Measurements from ENCODE around the gene PRKRIP1.
"Not testable (repeated sequence)": the region's sequence is repeated elsewhere in the genome, so short reads cannot be mapped to it uniquely, and the experiment has no call there.

The PRKRIP1 gene

GRCh38 chr7:102387064-102387463, 9.1 kb upstream of the PRKRIP1 start:
- H3K36me3 ChIP-seq (ENCODE audit: insufficient read depth, low read depth, low read length), result peaks cover 18% of the 10 kb centered on the region
- no peaks in the 10 kb centered on the region for H3K27me3 ChIP-seq (ENCODE audit: insufficient read depth, low read length)
- no peak overlapping the region for H3K4me3 ChIP-seq (ENCODE audit: low read length)
- no peaks in the 10 kb centered on the region for H3K9me3 ChIP-seq (ENCODE audit: insufficient read depth, low read depth, low read length)
- H3K9ac ChIP-seq (ENCODE audit: low read depth, low read length), result no peak overlapping the region
- no peak overlapping the region for H3K27ac ChIP-seq (ENCODE audit: low read length)
- H3K4me1 ChIP-seq (ENCODE audit: insufficient read depth, low read length), result no peaks in the 10 kb centered on the region

GRCh38 chr7:102389810-102390209, 6.4 kb upstream of the PRKRIP1 start:
- Histone ChIP-seq H3K4me1 (ENCODE audit: insufficient read depth, low read length) (no peaks in the 10 kb centered on the region), H3K27me3 (ENCODE audit: insufficient read depth, low read length) (no peaks in the 10 kb centered on the region), H3K4me3 (ENCODE audit: low read length) (no peak overlapping the region), H3K36me3 (ENCODE audit: insufficient read depth, low read depth, low read length) (peaks cover 18% of the 10 kb centered on the region), H3K9ac (ENCODE audit: low read depth, low read length) (no peak overlapping the region), H3K9me3 (ENCODE audit: insufficient read depth, low read depth, low read length) (no peaks in the 10 kb centered on the region), H3K27ac (ENCODE audit: low read length) (no peak overlapping the region)

GRCh38 chr7:102390697-102391484, 5.3 kb upstream of the PRKRIP1 start:
- Histone ChIP-seq H3K4me3 (ENCODE audit: low read length) (no peak overlapping the region), H3K36me3 (ENCODE audit: insufficient read depth, low read depth, low read length) (peaks cover 18% of the 10 kb centered on the region), H3K27ac (ENCODE audit: low read length) (no peak overlapping the region), H3K9ac (ENCODE audit: low read depth, low read length) (no peak overlapping the region), H3K9me3 (ENCODE audit: insufficient read depth, low read depth, low read length) (no peaks in the 10 kb centered on the region), H3K27me3 (ENCODE audit: insufficient read depth, low read length) (no peaks in the 10 kb centered on the region), H3K4me1 (ENCODE audit: insufficient read depth, low read length) (peaks cover 4% of the 10 kb centered on the region; the same call in 1 of the 2 replicates)

- Histone ChIP-seq H3K27me3 (ENCODE audit: insufficient read depth, low read length) (no peaks in the 10 kb centered on the region), H3K9ac (ENCODE audit: low read depth, low read length) (no peak overlapping the region), H3K36me3 (ENCODE audit: insufficient read depth, low read depth, low read length) (peaks cover 11% of the 10 kb centered on the region), H3K4me3 (ENCODE audit: low read length) (no peak overlapping the region), H3K9me3 (ENCODE audit: insufficient read depth, low read depth, low read length) (no peaks in the 10 kb centered on the region), H3K27ac (ENCODE audit: low read length) (no peak overlapping the region), H3K4me1 (ENCODE audit: insufficient read depth, low read length) (peaks cover 4% of the 10 kb centered on the region; the same call in 1 of the 2 replicates)
These were observed 3.8 kb upstream of the PRKRIP1 start for GRCh38 chr7:102392330-102392729.

GRCh38 chr7:102393467-102393866, 2.7 kb upstream of the PRKRIP1 start:
- no peaks in the 10 kb centered on the region for H3K9me3 ChIP-seq (ENCODE audit: insufficient read depth, low read depth, low read length)
- no peak overlapping the region for H3K27ac ChIP-seq (ENCODE audit: low read length)
- H3K27me3 ChIP-seq (ENCODE audit: insufficient read depth, low read length), result no peaks in the 10 kb centered on the region
- H3K4me1 ChIP-seq (ENCODE audit: insufficient read depth, low read length), result peaks cover 4% of the 10 kb centered on the region; the same call in 1 of the 2 replicates
- H3K36me3 ChIP-seq (ENCODE audit: insufficient read depth, low read depth, low read length), result peaks cover 12% of the 10 kb centered on the region
- H3K4me3 ChIP-seq (ENCODE audit: low read length), result no peak overlapping the region
- no peak overlapping the region for H3K9ac ChIP-seq (ENCODE audit: low read depth, low read length)

- Histone ChIP-seq H3K27me3 (ENCODE audit: insufficient read depth, low read length) (no peaks in the 10 kb centered on the region), H3K9ac (ENCODE audit: low read depth, low read length) (peak overlapping the region; percentile 94), H3K36me3 (ENCODE audit: insufficient read depth, low read depth, low read length) (peaks cover 33% of the 10 kb centered on the region), H3K4me3 (ENCODE audit: low read length) (peak overlapping the region; percentile 91), H3K4me1 (ENCODE audit: insufficient read depth, low read length) (peaks cover 4% of the 10 kb centered on the region; the same call in 1 of the 2 replicates), H3K27ac (ENCODE audit: low read length) (peak overlapping the region; percentile 81), H3K9me3 (ENCODE audit: insufficient read depth, low read depth, low read length) (no peaks in the 10 kb centered on the region)
These were observed 631 bp upstream of the PRKRIP1 start for GRCh38 chr7:102395592-102395872.

GRCh38 chr7:102396710-102397019, 502 bp downstream of the PRKRIP1 start:
- Histone ChIP-seq H3K4me3 (ENCODE audit: low read length) (peak overlapping the region; percentile 91), H3K9me3 (ENCODE audit: insufficient read depth, low read depth, low read length) (no peaks in the 10 kb centered on the region), H3K36me3 (ENCODE audit: insufficient read depth, low read depth, low read length) (peaks cover 41% of the 10 kb centered on the region), H3K27me3 (ENCODE audit: insufficient read depth, low read length) (no peaks in the 10 kb centered on the region), H3K27ac (ENCODE audit: low read length) (peak overlapping the region; percentile 91), H3K9ac (ENCODE audit: low read depth, low read length) (peak overlapping the region; percentile 94), H3K4me1 (ENCODE audit: insufficient read depth, low read length) (peaks cover 4% of the 10 kb centered on the region; the same call in 1 of the 2 replicates)

GRCh38 chr7:102398543-102398942, 2.4 kb downstream of the PRKRIP1 start:
- no peaks in the 10 kb centered on the region for H3K27me3 ChIP-seq (ENCODE audit: insufficient read depth, low read length)
- H3K27ac ChIP-seq (ENCODE audit: low read length), result no peak overlapping the region
- H3K9me3 ChIP-seq (ENCODE audit: insufficient read depth, low read depth, low read length), result no peaks in the 10 kb centered on the region
- H3K36me3 ChIP-seq (ENCODE audit: insufficient read depth, low read depth, low read length), result peaks cover 50% of the 10 kb centered on the region
- peaks cover 4% of the 10 kb centered on the region; the same call in 1 of the 2 replicates for H3K4me1 ChIP-seq (ENCODE audit: insufficient read depth, low read length)
- H3K9ac ChIP-seq (ENCODE audit: low read depth, low read length), result no peak overlapping the region
- no peak overlapping the region for H3K4me3 ChIP-seq (ENCODE audit: low read length)

- Histone ChIP-seq H3K4me1 (ENCODE audit: insufficient read depth, low read length) (peaks cover 2% of the 10 kb centered on the region; the same call in 1 of the 2 replicates), H3K4me3 (ENCODE audit: low read length) (no peak overlapping the region), H3K27ac (ENCODE audit: low read length) (no peak overlapping the region), H3K9ac (ENCODE audit: low read depth, low read length) (no peak overlapping the region), H3K36me3 (ENCODE audit: insufficient read depth, low read depth, low read length) (peaks cover 67% of the 10 kb centered on the region), H3K27me3 (ENCODE audit: insufficient read depth, low read length) (no peaks in the 10 kb centered on the region), H3K9me3 (ENCODE audit: insufficient read depth, low read depth, low read length) (no peaks in the 10 kb centered on the region)
These were observed 4.2 kb downstream of the PRKRIP1 start for GRCh38 chr7:102400360-102400759.

- Histone ChIP-seq H3K4me1 (ENCODE audit: insufficient read depth, low read length) (no peaks in the 10 kb centered on the region), H3K27ac (ENCODE audit: low read length) (no peak overlapping the region), H3K9me3 (ENCODE audit: insufficient read depth, low read depth, low read length) (no peaks in the 10 kb centered on the region), H3K36me3 (ENCODE audit: insufficient read depth, low read depth, low read length) (peaks cover 97% of the 10 kb centered on the region), H3K9ac (ENCODE audit: low read depth, low read length) (no peak overlapping the region), H3K4me3 (ENCODE audit: low read length) (no peak overlapping the region), H3K27me3 (ENCODE audit: insufficient read depth, low read length) (no peaks in the 10 kb centered on the region)
These were observed 7.4 kb downstream of the PRKRIP1 start for GRCh38 chr7:102403563-102403962.

- Histone ChIP-seq H3K36me3 (ENCODE audit: insufficient read depth, low read depth, low read length) (peaks cover 96% of the 10 kb centered on the region), H3K4me1 (ENCODE audit: insufficient read depth, low read length) (no peaks in the 10 kb centered on the region), H3K4me3 (ENCODE audit: low read length) (no peak overlapping the region), H3K27me3 (ENCODE audit: insufficient read depth, low read length) (no peaks in the 10 kb centered on the region), H3K9me3 (ENCODE audit: insufficient read depth, low read depth, low read length) (no peaks in the 10 kb centered on the region), H3K9ac (ENCODE audit: low read depth, low read length) (no peak overlapping the region), H3K27ac (ENCODE audit: low read length) (no peak overlapping the region)
These were observed 8.1 kb downstream of the PRKRIP1 start for GRCh38 chr7:102404005-102404861.

- H3K27me3 ChIP-seq (ENCODE audit: insufficient read depth, low read length); H3K4me3 ChIP-seq (ENCODE audit: low read length); H3K9ac ChIP-seq (ENCODE audit: low read depth, low read length); H3K27ac ChIP-seq (ENCODE audit: low read length); H3K4me1 ChIP-seq (ENCODE audit: insufficient read depth, low read length); H3K9me3 ChIP-seq (ENCODE audit: insufficient read depth, low read depth, low read length): not testable (repeated sequence)
- H3K36me3 ChIP-seq (ENCODE audit: insufficient read depth, low read depth, low read length), result peaks cover 95% of the 10 kb centered on the region
These were observed 8.7 kb downstream of the PRKRIP1 start for GRCh38 chr7:102404862-102405188.

All from iPS-20b (cell line).